Measurements from ENCODE around the gene PTGFR. TPM values are rescaled to one million over a fixed set of nuclear protein-coding genes. Genes with fewer than 3 reads are reported as not detected.
A peak's percentile ranks its signal among the peaks of the same experiment; 100 is the strongest.

The PTGFR gene
- total RNA-seq, 4 donors from 2014 or later = 2.2 to 5.9 (median 3.2) TPM

DNA sequence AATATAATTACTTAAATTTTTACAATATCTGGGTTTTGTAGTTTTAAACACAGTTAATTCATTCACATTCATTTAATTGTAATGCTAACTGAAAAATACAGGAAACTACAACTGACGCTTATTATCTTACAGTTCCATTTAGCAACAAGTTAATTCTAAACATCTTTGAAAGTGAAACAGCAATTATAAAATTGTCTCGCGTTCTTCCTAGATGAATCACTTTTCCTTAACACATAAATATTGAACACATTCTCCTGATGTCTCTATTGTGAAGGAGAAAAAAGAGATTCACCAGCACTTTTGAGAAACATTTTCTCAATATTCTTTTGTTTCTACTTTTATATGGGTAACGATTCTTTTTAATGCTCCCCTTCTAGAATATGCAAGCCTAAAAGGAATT is 6.4 kb downstream of the PTGFR start:
- no peak for DNase-seq (ENCODE audit: low spot score in 2 of 2)
- Histone ChIP-seq H3K36me3 (no peaks in the 10 kb centered on the region), H3K27me3 (no peaks in the 10 kb centered on the region), H3K9me3 (no peaks in the 10 kb centered on the region), H3K27ac (no peak overlapping the region), H3K4me1 (no peaks in the 10 kb centered on the region), H3K4me3 (peak overlapping the region; percentile 10)
- no peak for TF ChIP-seq POLR2AphosphoS5 (IDR thresholded peaks at IDR 0.05)
- no peak for TF ChIP-seq EP300 (IDR thresholded peaks at IDR 0.05)
- no peak for TF ChIP-seq POLR2A (IDR thresholded peaks at IDR 0.05)
- TF ChIP-seq, protein P1, sequence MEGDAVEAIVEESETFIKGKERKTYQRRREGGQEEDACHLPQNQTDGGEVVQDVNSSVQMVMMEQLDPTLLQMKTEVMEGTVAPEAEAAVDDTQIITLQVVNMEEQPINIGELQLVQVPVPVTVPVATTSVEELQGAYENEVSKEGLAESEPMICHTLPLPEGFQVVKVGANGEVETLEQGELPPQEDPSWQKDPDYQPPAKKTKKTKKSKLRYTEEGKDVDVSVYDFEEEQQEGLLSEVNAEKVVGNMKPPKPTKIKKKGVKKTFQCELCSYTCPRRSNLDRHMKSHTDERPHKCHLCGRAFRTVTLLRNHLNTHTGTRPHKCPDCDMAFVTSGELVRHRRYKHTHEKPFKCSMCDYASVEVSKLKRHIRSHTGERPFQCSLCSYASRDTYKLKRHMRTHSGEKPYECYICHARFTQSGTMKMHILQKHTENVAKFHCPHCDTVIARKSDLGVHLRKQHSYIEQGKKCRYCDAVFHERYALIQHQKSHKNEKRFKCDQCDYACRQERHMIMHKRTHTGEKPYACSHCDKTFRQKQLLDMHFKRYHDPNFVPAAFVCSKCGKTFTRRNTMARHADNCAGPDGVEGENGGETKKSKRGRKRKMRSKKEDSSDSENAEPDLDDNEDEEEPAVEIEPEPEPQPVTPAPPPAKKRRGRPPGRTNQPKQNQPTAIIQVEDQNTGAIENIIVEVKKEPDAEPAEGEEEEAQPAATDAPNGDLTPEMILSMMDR (IDR thresholded peaks at IDR 0.05) = no peak
- 46% methylated on average over 4 of the region's 4 CpGs for WGBS

DNA sequence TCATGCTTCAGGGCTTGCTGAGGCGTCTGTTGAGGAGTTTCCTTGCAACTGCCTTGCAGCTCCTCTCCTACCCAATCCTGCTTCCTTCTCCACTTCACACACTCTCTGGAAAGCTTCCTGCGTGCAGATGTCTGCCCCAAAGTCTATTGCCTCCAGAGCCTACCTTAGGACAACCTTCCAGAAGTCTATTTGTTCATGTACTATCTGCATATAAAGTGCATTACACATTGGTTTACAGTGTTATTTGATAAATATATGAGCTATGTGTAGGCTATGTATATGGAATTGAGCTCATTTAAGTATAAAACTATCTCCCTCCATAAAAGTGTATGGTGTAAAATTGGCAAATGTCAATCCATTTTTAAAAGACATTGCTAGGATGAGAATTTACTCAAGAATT is 9.8 kb downstream of the PTGFR start:
- Histone ChIP-seq H3K9me3 (no peaks in the 10 kb centered on the region), H3K27me3 (no peaks in the 10 kb centered on the region), H3K36me3 (no peaks in the 10 kb centered on the region), H3K4me1 (no peaks in the 10 kb centered on the region), H3K4me3 (no peak overlapping the region), H3K27ac (no peak overlapping the region)
- WGBS = 39% methylated on average over 2 of the region's 2 CpGs
- DNase-seq (ENCODE audit: low spot score in 2 of 2) = no peak
- no peak for TF ChIP-seq POLR2AphosphoS5 (IDR thresholded peaks at IDR 0.05)
- no peak for TF ChIP-seq EP300 (IDR thresholded peaks at IDR 0.05)
- TF ChIP-seq POLR2A (IDR thresholded peaks at IDR 0.05) = no peak
- TF ChIP-seq, protein P1 (IDR thresholded peaks at IDR 0.05) = no peak

DNA sequence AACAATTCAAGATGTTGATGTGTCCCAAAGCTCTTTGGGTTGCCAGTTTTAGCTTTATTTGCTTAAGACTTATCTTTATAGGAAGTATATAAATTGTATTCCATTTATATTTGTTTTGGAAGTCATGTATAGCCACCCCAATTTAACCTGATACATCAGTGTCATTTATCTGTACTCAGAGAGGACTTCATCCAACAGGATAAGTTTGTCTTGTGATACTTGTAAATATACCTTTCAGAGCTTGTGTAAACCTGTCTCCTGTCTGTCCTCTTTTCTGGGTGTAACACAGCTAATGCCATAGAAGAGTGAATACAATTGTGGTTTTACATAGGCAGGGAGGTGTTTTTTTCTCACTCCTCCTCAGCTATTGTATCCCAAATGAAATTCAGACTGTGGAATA is 10.4 kb downstream of the PTGFR start:
- TF ChIP-seq, protein P1 (IDR thresholded peaks at IDR 0.05) = no peak
- TF ChIP-seq POLR2A (IDR thresholded peaks at IDR 0.05) = no peak
- no peak for TF ChIP-seq POLR2AphosphoS5 (IDR thresholded peaks at IDR 0.05)
- no peak for TF ChIP-seq EP300 (IDR thresholded peaks at IDR 0.05)
- Histone ChIP-seq H3K4me1 (no peaks in the 10 kb centered on the region), H3K4me3 (no peak overlapping the region), H3K27ac (no peak overlapping the region), H3K27me3 (no peaks in the 10 kb centered on the region), H3K9me3 (no peaks in the 10 kb centered on the region), H3K36me3 (no peaks in the 10 kb centered on the region)
- DNase-seq (ENCODE audit: low spot score in 2 of 2) = no peak

DNA sequence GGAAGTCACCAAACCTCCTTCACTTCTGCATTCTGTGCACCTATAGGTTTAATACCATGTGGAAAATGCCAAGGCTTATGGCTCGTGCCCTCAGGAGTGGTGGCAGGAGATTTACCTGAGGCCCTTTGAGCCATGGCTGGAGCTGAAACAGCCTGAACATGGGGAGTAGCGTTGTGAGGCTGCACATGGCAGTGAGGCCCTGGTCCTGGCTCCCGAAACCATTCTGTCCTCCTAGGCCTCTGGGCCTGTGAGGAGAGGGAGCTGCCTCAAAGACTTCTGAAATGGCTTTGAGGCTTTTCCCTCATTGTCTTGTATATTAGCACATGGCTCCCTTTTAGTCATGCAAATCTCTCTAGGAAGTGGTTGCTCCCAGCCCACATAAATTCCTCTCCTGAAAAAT is 20.6 kb downstream of the PTGFR start:
- H3K9me3 ChIP-seq = peaks cover 6% of the 10 kb centered on the region
- no peak for DNase-seq (ENCODE audit: low spot score in 2 of 2)
- no peaks in the 10 kb centered on the region for H3K27me3 ChIP-seq
- WGBS = 88% methylated on average over 1 of the region's 3 CpGs
- no peaks in the 10 kb centered on the region for H3K4me1 ChIP-seq
- no peaks in the 10 kb centered on the region for H3K36me3 ChIP-seq
- H3K27ac ChIP-seq = no peak overlapping the region
- H3K4me3 ChIP-seq = no peak overlapping the region
- TF ChIP-seq POLR2AphosphoS5 (IDR thresholded peaks at IDR 0.05) = no peak

DNA sequence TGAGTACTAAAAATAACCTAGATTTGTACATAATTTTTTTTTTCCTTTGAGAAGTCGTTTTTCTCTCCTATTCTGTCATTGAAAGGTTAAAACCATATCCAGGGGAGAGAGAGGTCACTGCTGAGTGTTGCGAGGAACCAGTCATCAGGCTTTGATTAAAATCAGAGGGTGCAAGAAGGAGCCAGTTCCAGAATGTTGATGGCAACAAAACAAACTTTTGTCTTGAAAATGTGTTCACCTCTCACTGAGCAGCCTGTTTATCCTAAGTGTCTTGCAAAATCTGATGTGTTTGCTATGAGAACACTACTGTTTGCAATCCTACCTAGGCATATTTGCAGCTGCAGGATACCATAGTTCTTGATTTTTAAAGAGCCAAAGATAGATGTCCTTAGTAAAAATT is 25.9 kb downstream of the PTGFR start:
- no peak for DNase-seq (ENCODE audit: low spot score in 2 of 2)
- Histone ChIP-seq H3K27me3 (no peaks in the 10 kb centered on the region), H3K9me3 (no peaks in the 10 kb centered on the region), H3K4me1 (no peaks in the 10 kb centered on the region), H3K4me3 (no peak overlapping the region), H3K36me3 (no peaks in the 10 kb centered on the region), H3K27ac (no peak overlapping the region)
- TF ChIP-seq POLR2AphosphoS5 (IDR thresholded peaks at IDR 0.05) = no peak
- TF ChIP-seq POLR2A (IDR thresholded peaks at IDR 0.05) = no peak
- TF ChIP-seq EP300 (IDR thresholded peaks at IDR 0.05) = no peak
- TF ChIP-seq, protein P1 (IDR thresholded peaks at IDR 0.05) = no peak
- 47% methylated on average over 2 of the region's 2 CpGs for whole genome bisulfite sequencing

DNA sequence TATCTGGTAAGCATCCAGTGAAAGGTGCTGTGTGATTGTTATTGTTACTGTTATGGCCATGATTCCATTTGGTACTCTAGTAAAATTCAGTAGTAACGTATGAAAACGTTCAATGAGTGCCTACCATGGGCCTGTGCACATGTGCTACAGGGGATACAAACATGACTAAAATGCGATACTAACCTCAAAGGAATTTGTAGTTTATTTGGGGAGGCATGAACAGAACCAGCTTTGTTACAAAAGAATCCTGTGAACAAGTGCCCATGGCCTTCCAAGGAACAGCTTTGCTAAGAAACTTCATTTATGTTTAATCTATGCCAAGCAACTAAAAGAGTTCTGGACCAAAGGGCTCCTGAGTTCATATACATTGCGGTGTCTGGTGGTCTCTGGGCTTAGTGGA is 28.7 kb downstream of the PTGFR start:
- no peaks in the 10 kb centered on the region for H3K4me1 ChIP-seq
- H3K4me3 ChIP-seq = no peak overlapping the region
- no peak overlapping the region for H3K27ac ChIP-seq
- H3K27me3 ChIP-seq = no peaks in the 10 kb centered on the region
- no peaks in the 10 kb centered on the region for H3K36me3 ChIP-seq
- WGBS = 79% methylated on average over 4 of the region's 4 CpGs
- no peaks in the 10 kb centered on the region for H3K9me3 ChIP-seq
- DNase-seq (ENCODE audit: low spot score in 2 of 2) = no peak
- TF ChIP-seq POLR2A (IDR thresholded peaks at IDR 0.05) (no peak), EP300 (IDR thresholded peaks at IDR 0.05) (no peak), POLR2AphosphoS5 (IDR thresholded peaks at IDR 0.05) (no peak)
- TF ChIP-seq, protein P1 (IDR thresholded peaks at IDR 0.05) = no peak
